ACHN (cell line): ENCODE results near the gene MRPL23.

Experiments
- DNase-seq: peaks from one replicate; pipeline ENCODE4 v3.0.0-alpha.2; 2015
- in situ Hi-C: cut with HindIII; loops from 2 replicates; pipeline ENCODE4 v1.10.0; 2017; ENCODE audit warnings: low sequenced_read_pairs, low pct_ligation_motif_present, low pct_unique_long_range_greater_than_20kb

Gene MRPL23

DNA sequence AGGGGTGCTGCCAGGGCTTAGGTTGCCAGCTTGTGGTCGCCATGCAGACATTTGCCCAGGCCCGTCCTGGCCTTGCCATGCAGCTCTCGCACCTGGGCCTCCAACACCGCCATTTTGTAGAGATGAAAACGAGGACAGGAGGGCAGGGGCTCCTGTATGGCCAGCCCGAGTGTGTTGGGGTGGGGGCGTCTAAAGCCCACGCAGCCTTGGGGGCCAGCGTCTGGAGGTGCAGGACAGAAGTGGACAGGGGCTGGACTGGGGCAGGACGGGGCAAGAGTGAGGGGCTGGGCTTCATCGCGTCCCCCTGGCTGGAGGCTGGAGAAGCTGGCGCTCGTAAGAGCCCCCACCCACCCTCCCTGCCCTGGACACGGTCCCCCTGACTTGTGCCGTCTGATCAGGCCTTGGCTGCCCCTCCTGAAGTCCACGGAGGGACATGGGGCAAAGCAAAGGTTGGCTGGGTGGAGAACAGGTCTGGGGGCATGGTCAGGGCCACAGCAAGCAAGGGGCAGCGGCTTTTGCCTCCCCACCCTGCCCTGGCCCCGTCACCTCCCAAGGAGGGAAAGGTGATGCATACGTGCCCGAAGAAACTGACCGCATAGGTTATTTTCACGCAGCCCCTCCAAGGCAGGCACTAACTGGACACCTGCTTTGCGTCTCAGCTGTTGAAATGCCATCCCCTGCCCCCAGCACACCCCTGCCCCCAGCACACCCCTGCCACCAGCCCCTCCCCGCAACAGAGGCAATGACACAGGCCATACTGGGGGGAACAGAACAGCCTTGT is 26.8 kb upstream of the MRPL23 start:
- no peak for DNase-seq
- in situ Hi-C loops, result no loop called here

- in situ Hi-C loops, result no loop called here
- no peak for DNase-seq
Observed at GRCh38 chr11:1920909-1921573, 26.1 kb upstream of the MRPL23 start.

DNA sequence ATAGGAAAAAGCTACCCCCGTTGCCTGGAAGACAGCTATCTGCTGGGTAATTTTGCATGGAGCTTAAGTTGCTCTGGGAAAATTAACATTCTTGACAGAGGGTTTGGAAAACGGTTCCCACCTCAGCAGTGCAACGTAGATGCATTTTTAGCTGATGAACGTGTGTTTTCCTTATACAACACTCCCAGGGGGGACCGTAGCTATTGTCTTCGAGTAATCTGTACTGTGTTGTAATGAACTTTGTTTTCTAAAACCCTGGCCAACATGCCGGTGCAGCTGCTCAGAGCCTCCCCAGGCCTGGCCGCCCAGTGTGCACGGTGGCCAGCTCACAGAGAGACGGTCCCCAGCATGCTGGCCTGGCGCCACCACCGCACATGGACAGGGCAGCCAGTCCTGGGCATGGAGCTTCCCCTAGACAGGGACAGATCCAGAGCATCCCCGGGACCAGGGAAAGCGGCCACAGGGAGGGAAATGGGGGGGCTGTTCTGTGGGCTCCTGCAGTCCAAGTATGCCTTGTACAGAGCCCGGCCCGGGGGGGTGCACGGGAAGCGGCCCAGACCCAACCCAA is 25.5 kb upstream of the MRPL23 start:
- no peak for DNase-seq
- in situ Hi-C loops, result no loop called here

DNA sequence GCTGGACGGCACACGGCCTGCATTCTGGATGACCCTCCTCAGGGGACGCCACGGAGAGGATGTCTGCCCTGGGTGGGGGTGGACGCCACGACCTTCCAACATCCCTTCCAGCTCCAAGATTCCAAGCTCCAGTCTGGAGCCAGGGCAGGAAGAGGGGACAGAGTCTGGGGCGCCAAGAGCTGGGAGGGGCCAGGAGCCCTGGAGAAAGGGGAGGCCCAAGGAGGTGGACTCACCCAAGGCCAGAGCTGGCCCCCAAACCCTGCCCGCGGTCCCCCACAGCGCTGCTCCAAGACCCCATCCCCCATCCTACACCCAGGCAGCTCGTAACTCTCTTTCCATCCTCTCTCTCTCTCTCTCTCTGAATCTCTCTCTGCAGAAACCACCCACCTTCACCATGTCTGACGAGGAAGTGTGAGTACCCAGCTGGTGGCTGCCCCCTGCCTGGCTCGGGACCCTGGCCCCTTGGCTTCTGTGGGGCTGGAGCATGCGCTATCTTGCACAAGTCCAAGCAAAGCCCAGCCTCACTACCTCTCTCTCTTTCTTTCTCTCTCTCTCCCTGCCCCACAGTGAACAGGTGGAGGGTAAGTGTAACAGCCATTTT is 24.6 kb upstream of the MRPL23 start:
- no peak for DNase-seq
- in situ Hi-C loops, result no loop called here

DNA sequence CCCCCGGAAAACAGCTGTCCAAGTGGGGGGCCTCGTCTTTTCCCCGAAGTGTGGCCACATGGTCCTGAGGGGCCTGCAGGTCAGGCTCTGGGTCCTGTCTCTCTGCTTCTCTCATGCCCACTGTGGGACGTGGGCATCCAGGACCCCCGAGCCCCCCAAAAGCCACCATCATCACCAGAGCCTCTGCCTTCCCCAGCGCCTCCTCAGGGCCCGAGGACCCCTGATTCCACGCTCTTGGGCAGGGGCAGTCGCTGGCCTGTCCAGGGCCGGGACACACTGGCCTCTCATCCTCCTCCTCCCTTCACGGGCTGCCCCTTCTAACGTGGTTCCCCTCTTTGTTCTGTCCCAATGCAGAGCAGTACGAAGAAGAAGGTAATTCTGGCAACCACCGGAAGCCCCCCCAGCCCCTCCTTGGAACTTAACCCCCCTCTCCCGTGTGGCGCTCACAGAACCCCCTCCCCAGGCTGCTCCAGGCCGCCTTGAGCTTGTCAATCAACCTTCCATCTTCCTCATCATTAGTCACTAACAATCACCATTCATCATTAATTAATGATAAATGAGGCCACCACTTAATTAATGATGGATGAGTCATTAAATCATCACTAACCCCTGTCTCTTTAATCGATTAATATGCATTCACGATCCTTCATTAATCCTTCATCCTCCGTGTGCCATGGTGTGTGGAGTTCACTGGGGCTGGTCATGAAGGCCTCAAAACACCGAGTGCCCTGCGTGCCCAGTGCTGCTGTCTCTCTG is 23.8 kb upstream of the MRPL23 start:
- no peak for DNase-seq
- in situ Hi-C loops, result no loop called here

DNA sequence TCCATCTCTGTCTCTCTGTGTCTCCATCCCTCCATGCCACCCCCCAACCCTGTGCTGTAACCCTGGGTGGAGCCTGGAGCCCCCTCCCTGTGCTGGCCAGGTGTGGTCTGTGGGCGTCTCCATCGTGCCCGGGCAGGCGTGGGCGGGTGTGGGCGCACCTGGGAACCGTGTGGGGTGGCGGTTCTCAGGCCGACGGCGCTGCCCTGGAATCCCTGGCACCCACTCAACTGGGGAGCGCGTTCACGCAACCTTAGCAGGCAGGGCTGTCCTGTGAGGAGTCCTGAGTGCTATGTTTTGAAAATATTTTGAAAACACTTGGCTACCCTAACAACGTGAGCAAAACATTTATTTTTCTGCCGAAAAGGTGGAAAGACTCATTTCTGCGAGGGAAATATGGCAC is 23.0 kb upstream of the MRPL23 start:
- in situ Hi-C loops, result no loop called here
- no peak for DNase-seq

GRCh38 chr11:1924646-1925372 is 22.3 kb upstream of the MRPL23 start:
- DNase-seq, result no peak
- in situ Hi-C loops, result no loop called here

- in situ Hi-C loops, result no loop called here
- no peak for DNase-seq
Observed at GRCh38 chr11:1925373-1926155, 21.6 kb upstream of the MRPL23 start.

- in situ Hi-C loops, result no loop called here
- DNase-seq, result no peak
Observed at GRCh38 chr11:1926156-1927025, 20.7 kb upstream of the MRPL23 start.

- in situ Hi-C loops, result no loop called here
- DNase-seq, result no peak
Observed at GRCh38 chr11:1927026-1927847, 19.9 kb upstream of the MRPL23 start.

DNA sequence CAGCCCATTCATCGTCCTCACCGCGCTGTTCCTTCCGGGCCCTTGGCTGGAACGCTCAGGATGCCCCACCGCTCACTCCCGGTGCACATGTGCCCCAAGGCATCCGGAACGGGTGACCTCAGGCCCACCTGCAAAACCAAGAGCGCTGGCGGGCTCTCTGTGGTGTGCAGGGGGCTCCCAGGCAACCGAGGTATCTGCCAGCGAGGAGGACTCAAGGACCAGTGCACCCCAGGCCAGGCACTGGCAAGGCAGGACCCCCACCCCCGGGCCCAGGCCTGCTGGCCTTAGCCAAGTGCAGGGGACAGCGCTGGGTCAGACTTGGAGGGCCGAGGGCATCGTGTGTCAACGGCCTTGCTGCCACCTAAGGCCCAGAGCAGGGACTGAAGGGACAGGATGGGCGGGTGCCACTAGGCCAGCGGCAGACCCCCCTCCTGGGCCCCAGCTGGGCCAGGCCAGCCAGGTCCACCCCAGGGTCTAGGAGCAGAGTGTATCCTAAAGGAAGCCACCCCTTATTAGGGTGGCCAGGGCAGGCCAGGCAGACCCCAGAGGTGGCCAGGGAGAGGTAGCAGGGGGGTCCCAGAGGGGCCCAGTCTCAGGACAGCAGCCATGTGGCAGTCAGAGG is 19.2 kb upstream of the MRPL23 start:
- in situ Hi-C loops, result no loop called here
- DNase-seq, result no peak

- in situ Hi-C loops, result no loop called here
- DNase-seq, result no peak
Observed at GRCh38 chr11:1928470-1928890, 18.7 kb upstream of the MRPL23 start.

DNA sequence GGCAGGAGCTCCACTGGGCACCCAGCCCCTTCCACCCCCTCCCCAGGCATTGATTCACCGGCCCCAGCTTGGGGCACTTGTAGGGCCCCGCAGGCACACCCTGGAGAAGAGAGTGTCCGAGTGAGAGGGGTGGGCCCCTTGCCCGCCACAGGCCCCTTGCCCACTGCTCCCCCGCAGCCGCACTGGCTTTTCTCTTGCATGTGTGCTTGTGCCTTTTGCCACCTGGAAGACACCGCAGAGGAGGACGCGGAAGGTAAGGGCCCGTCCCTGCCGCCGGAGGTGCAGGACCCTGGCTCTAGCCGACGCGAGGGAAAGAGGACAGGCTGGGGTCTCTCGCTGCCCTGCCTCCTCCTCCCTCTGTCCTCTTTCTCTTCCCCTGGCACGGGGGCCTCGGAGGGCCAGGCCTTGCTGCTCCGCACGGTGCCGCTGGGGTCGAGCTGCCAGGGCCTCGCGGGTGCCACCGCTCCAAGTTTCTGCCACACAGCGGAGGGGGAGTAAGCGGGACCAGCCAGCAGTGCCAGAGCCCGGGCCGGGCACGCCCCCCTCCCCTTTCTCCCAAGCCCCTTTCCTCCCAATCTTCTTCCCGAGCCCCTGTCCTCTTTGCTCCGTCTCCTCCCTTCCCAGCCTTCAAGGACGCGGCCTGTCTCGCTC is 18.1 kb upstream of the MRPL23 start:
- DNase-seq, result no peak
- in situ Hi-C loops, result no loop called here

GRCh38 chr11:1929621-1930461 is 17.3 kb upstream of the MRPL23 start:
- in situ Hi-C loops, result no loop called here
- no peak for DNase-seq
